ENCODE measurements around the gene RAPGEF5.

DNA sequence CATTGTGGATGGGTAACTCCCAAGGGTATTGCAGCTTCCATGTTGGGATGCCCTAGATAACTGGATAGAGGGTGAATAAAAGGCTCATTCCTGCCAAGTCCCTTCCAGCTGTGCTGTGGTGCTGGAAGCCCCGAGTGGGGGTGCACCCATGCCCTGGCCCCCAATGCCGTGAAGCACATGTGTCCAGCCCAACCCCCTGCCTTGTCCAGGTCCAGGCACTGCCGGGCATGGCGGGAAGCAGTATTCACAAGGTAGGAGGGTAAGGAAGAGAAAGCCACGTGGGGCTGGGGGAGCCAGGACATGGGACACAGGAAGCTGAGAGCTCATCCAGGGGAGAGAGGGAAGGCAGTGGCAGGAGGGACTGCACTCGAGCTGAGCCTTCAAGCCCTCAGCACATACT lies 263.0 kb downstream of the RAPGEF5 start:
- TF ChIP-seq, protein P1, sequence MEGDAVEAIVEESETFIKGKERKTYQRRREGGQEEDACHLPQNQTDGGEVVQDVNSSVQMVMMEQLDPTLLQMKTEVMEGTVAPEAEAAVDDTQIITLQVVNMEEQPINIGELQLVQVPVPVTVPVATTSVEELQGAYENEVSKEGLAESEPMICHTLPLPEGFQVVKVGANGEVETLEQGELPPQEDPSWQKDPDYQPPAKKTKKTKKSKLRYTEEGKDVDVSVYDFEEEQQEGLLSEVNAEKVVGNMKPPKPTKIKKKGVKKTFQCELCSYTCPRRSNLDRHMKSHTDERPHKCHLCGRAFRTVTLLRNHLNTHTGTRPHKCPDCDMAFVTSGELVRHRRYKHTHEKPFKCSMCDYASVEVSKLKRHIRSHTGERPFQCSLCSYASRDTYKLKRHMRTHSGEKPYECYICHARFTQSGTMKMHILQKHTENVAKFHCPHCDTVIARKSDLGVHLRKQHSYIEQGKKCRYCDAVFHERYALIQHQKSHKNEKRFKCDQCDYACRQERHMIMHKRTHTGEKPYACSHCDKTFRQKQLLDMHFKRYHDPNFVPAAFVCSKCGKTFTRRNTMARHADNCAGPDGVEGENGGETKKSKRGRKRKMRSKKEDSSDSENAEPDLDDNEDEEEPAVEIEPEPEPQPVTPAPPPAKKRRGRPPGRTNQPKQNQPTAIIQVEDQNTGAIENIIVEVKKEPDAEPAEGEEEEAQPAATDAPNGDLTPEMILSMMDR (IDR thresholded peaks at IDR 0.05) = no peak
- TF ChIP-seq ZFX (IDR thresholded peaks at IDR 0.05; ENCODE audit: borderline replicate concordance) = no peak

Data from 22Rv1 (cell line).